GM23338 (cell line): Measurements from ENCODE around the gene ABCF3. TPM values are rescaled to one million over a fixed set of nuclear protein-coding genes. Genes with fewer than 3 reads are reported as not detected.

Experiments
- ATAC-seq: fragments of 200-7000 bp; cut with Tn5 transposase; 3 replicates; pipeline ENCODE4 v1.9.1; 2020
- DNase-seq: peaks from one replicate; pipeline ENCODE4 v3.0.0-alpha.2; 2015; ENCODE audit warnings: low spot score
- H2AFZ ChIP-seq: fragments of 200-600 bp; sonication (generic); 2 replicates; pipeline ENCODE4 v1.8.0; 2016; ENCODE audit warnings: antibody characterized with exemption, mild to moderate bottlenecking, moderate library complexity
- H3F3A ChIP-seq: fragments of 200-600 bp; sonication (generic); replicated peaks from 2 replicates; pipeline ENCODE4 v1.8.0; 2017; ENCODE audit warnings: antibody characterized with exemption, mixed run types, low read depth
- H3K27ac ChIP-seq: fragments of 200-600 bp; sonication (generic); 2 replicates; pipeline ENCODE4 v1.6.1; 2016; ENCODE audit warnings: low read depth
- H3K27me3 ChIP-seq: fragments of 200-600 bp; sonication (generic); 2 replicates; pipeline ENCODE4 v1.8.0; 2016; ENCODE audit warnings: mild to moderate bottlenecking, mixed run types, moderate library complexity; ENCODE audit not compliant: insufficient read depth
- H3K36me3 ChIP-seq: fragments of 200-600 bp; sonication (generic); 2 replicates; pipeline ENCODE4 v1.8.0; 2016; ENCODE audit warnings: mild to moderate bottlenecking; ENCODE audit not compliant: insufficient read depth
- H3K4me1 ChIP-seq: fragments of 200-600 bp; sonication (generic); 2 replicates; pipeline ENCODE4 v1.8.0; 2016; ENCODE audit warnings: mild to moderate bottlenecking, moderate library complexity; ENCODE audit not compliant: insufficient read depth
- H3K4me2 ChIP-seq: fragments of 200-600 bp; sonication (generic); 2 replicates; pipeline ENCODE4 v1.7.1; 2017; ENCODE audit warnings: mixed run types
- H3K4me3 ChIP-seq: fragments of 200-600 bp; sonication (generic); 2 replicates; pipeline ENCODE4 v1.6.1; 2016; ENCODE audit warnings: mixed run types
- H3K79me2 ChIP-seq: fragments of 200-600 bp; sonication (generic); replicated peaks from 2 replicates; pipeline ENCODE4 v1.8.0; 2017; ENCODE audit warnings: mild to moderate bottlenecking; ENCODE audit not compliant: insufficient read depth
- H3K9me2 ChIP-seq: fragments of 200-600 bp; sonication (generic); 2 replicates; pipeline ENCODE4 v1.8.0; 2017; ENCODE audit not compliant: insufficient read depth
- H4K20me1 ChIP-seq: fragments of 200-600 bp; sonication (generic); replicated peaks from 2 replicates; pipeline ENCODE4 v1.8.0; 2017; ENCODE audit warnings: mild to moderate bottlenecking; ENCODE audit not compliant: insufficient read depth
- H3K27ac Mint-ChIP-seq: 2 replicates; pipeline ENCODE4 v1.8.0; 2020; ENCODE audit warnings: inconsistent platforms, mild to moderate bottlenecking, moderate library complexity, mixed read lengths
- H3K27me3 Mint-ChIP-seq: 3 replicates; pipeline ENCODE4 v1.8.0; 2022; ENCODE audit warnings: low read depth, mild to moderate bottlenecking, moderate library complexity, mixed read lengths, inconsistent platforms; ENCODE audit not compliant: insufficient read depth, poor library complexity
- H3K36me3 Mint-ChIP-seq: 3 replicates; pipeline ENCODE4 v1.8.0; 2021; ENCODE audit warnings: low read depth, mild to moderate bottlenecking, inconsistent platforms, moderate library complexity, mixed read lengths
- H3K4me1 Mint-ChIP-seq: 3 replicates; pipeline ENCODE4 v1.8.0; 2020; ENCODE audit warnings: mild to moderate bottlenecking, inconsistent platforms, mixed read lengths
- H3K4me3 Mint-ChIP-seq: 3 replicates; pipeline ENCODE4 v1.8.0; 2021; ENCODE audit warnings: moderate library complexity, mild to moderate bottlenecking, inconsistent platforms, mixed read lengths
- H3K9me3 Mint-ChIP-seq: 3 replicates; pipeline ENCODE4 v1.8.0; 2020; ENCODE audit warnings: moderate library complexity, mild to moderate bottlenecking, inconsistent platforms, mixed read lengths
- CREB1 ChIP-seq: fragments of 250-450 bp; sonication (Bioruptor Pico); IDR thresholded peaks from 2 replicates; pipeline ENCODE4 v1.5.0; 2020; ENCODE audit warnings: low read depth, mild to moderate bottlenecking, moderate library complexity
- EZH2phosphoT487 ChIP-seq: fragments of 200-600 bp; sonication (generic); IDR thresholded peaks from one replicate; pipeline ENCODE4 v1.8.1; 2018; ENCODE audit warnings: antibody characterized with exemption; ENCODE audit not compliant: unreplicated experiment
- JUNB ChIP-seq: IDR thresholded peaks from one replicate; pipeline ENCODE4 v1.6.1; 2016; ENCODE audit warnings: antibody characterized with exemption; ENCODE audit not compliant: unreplicated experiment
- NANOG ChIP-seq: IDR thresholded peaks from 2 replicates; pipeline ENCODE4 v1.6.1; 2016; ENCODE audit warnings: antibody characterized with exemption, borderline replicate concordance
- STAT1 ChIP-seq: IDR thresholded peaks from one replicate; pipeline ENCODE4 v1.6.1; 2016; ENCODE audit warnings: antibody characterized with exemption; ENCODE audit not compliant: unreplicated experiment
- ZNF331 ChIP-seq: fragments of 250-450 bp; sonication (Bioruptor Pico); IDR thresholded peaks from 2 replicates; pipeline ENCODE4 v1.5.0; 2020; ENCODE audit warnings: low read depth, mild to moderate bottlenecking, moderate library complexity
- polyA plus RNA-seq: library from polyadenylated mRNA; unstranded; fragments of >200 nt; fragmentation: Nextera tagmentation; extraction: Ambion mirVana; gene quantifications from 2 replicates; pipeline ENCODE4 v1.2.1, GENCODE V29; 2016
- total RNA-seq: library from RNA; depleted of rRNA; stranded (reverse); fragments of >200 nt; shearing (Covaris generic); gene quantifications from 2 replicates; pipeline ENCODE4 v1.2.3, GENCODE V29; 2014
- TF ChIP-seq, protein P1 (sequence below): IDR thresholded peaks from 2 replicates; pipeline ENCODE4 v1.6.1; 2016; ENCODE audit warnings: antibody characterized with exemption
- TF ChIP-seq, protein P2 (sequence below), 2 experiments: fragments of 200-600 bp in 1 of 2; sonication (generic) in 1 of 2; conservative IDR thresholded peaks; 2 replicates each; pipeline versions ENCODE4 v1.5.1 to v1.6.1; 2016 to 2017; ENCODE audit warnings: antibody characterized with exemption in 2 of 2, low read depth in 2 of 2, mild to moderate bottlenecking in 2 of 2, moderate library complexity in 1 of 2
- TF ChIP-seq, protein P3 (sequence below): IDR thresholded peaks from one replicate; pipeline ENCODE4 v1.6.1; 2018; ENCODE audit warnings: antibody characterized with exemption; ENCODE audit not compliant: unreplicated experiment

Gene ABCF3
- total and polyA plus RNA-seq, 2 experiments from 2014 or later = 33.4 to 48.9 TPM

DNA sequence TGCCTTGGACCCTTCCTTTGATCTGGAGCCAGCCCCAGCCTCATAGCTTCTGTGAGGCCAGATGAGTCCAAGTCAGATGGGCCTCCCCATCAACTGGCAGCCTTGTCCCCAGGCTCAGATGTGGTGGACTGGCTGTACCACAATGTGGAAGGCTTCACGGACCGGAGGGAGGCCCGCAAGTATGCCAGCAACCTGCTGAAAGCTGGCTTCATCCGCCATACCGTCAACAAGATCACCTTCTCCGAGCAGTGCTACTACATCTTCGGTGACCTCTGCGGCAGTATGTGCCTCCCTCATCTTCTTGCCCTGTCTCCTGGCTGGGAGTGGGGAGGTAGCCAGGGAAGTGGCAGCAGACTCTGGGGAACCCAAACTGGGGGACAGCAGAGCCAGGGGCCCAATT is 18.2 kb upstream of the ABCF3 start (continued):
- TF ChIP-seq JUNB (no peak), STAT1 (no peak)
- TF ChIP-seq, protein P1, sequence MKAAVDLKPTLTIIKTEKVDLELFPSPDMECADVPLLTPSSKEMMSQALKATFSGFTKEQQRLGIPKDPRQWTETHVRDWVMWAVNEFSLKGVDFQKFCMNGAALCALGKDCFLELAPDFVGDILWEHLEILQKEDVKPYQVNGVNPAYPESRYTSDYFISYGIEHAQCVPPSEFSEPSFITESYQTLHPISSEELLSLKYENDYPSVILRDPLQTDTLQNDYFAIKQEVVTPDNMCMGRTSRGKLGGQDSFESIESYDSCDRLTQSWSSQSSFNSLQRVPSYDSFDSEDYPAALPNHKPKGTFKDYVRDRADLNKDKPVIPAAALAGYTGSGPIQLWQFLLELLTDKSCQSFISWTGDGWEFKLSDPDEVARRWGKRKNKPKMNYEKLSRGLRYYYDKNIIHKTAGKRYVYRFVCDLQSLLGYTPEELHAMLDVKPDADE = no peak
- TF ChIP-seq, protein P2, sequence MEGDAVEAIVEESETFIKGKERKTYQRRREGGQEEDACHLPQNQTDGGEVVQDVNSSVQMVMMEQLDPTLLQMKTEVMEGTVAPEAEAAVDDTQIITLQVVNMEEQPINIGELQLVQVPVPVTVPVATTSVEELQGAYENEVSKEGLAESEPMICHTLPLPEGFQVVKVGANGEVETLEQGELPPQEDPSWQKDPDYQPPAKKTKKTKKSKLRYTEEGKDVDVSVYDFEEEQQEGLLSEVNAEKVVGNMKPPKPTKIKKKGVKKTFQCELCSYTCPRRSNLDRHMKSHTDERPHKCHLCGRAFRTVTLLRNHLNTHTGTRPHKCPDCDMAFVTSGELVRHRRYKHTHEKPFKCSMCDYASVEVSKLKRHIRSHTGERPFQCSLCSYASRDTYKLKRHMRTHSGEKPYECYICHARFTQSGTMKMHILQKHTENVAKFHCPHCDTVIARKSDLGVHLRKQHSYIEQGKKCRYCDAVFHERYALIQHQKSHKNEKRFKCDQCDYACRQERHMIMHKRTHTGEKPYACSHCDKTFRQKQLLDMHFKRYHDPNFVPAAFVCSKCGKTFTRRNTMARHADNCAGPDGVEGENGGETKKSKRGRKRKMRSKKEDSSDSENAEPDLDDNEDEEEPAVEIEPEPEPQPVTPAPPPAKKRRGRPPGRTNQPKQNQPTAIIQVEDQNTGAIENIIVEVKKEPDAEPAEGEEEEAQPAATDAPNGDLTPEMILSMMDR (conservative IDR thresholded peaks at IDR 0.05; ENCODE audit: low read depth in 2 of 2) = no peak
- TF ChIP-seq, protein P3, sequence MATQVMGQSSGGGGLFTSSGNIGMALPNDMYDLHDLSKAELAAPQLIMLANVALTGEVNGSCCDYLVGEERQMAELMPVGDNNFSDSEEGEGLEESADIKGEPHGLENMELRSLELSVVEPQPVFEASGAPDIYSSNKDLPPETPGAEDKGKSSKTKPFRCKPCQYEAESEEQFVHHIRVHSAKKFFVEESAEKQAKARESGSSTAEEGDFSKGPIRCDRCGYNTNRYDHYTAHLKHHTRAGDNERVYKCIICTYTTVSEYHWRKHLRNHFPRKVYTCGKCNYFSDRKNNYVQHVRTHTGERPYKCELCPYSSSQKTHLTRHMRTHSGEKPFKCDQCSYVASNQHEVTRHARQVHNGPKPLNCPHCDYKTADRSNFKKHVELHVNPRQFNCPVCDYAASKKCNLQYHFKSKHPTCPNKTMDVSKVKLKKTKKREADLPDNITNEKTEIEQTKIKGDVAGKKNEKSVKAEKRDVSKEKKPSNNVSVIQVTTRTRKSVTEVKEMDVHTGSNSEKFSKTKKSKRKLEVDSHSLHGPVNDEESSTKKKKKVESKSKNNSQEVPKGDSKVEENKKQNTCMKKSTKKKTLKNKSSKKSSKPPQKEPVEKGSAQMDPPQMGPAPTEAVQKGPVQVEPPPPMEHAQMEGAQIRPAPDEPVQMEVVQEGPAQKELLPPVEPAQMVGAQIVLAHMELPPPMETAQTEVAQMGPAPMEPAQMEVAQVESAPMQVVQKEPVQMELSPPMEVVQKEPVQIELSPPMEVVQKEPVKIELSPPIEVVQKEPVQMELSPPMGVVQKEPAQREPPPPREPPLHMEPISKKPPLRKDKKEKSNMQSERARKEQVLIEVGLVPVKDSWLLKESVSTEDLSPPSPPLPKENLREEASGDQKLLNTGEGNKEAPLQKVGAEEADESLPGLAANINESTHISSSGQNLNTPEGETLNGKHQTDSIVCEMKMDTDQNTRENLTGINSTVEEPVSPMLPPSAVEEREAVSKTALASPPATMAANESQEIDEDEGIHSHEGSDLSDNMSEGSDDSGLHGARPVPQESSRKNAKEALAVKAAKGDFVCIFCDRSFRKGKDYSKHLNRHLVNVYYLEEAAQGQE = no peak

DNA sequence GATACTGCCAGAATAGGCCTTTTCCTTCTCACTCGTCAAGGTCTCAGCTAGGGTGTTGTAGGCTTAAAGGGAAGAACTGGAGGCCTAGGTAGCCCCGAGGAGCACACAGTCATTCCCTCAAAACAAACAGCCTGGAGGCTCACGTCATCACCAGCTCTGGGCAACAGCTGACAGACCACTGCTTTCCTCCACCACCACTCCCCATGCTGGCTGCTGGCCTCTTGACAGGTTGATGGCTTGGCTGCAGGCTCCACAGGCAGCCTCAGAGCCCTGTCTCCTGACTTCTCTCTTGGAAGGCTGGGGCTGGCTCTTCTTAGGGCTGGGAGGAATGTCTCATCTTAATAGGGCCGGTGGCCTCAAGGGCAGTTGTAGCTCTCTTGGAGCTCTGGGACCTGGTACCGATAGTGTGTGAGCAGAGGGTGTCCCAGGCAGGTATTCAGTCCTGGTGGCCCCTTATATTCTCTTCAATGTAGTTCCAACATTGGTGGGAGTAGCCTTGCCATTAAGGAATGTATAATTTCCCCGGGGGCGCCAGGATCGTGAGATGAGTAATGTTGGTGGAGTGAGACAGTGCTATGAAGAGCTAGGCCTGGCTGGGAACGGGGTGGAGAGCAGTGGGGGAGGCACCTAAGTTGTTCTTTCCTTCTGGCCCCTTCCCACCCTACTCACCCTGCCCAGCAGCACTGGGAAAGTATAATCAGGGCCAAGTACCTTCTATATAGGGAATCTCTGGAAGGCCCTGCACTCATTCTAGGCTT is 17.5 kb upstream of the ABCF3 start:
- ATAC-seq (no peak), DNase-seq (no peak)
- no peaks in the 10 kb centered on the region for H3K9me3 Mint-ChIP-seq
- H3K27ac Mint-ChIP-seq = no peak overlapping the region
- peaks cover 10% of the 10 kb centered on the region; the same call in 2 of the 3 replicates for H3K4me1 Mint-ChIP-seq
- no peak overlapping the region for H3K4me2 ChIP-seq
- H3K79me2 ChIP-seq = no peaks in the 10 kb centered on the region
- no peak overlapping the region for H2AFZ ChIP-seq
- H3K36me3 ChIP-seq = 0 out of 2 replicates have a peak, but pooled peaks cover 8% of the 10 kb centered on the region
- H3K4me3 ChIP-seq = no peak overlapping the region
- TF ChIP-seq, protein P1 = no peak
- TF ChIP-seq CREB1 (CRISPR knock-in tag) = no peak
- no peak for TF ChIP-seq EZH2phosphoT487
- no peak for TF ChIP-seq ZNF331 (CRISPR knock-in tag)
- TF ChIP-seq NANOG = no peak
- H3K4me3 Mint-ChIP-seq = no peak overlapping the region
- H3K27me3 Mint-ChIP-seq = peaks cover 10% of the 10 kb centered on the region
- peaks cover 64% of the 10 kb centered on the region for H3K36me3 Mint-ChIP-seq
- H3K4me1 ChIP-seq = no peaks in the 10 kb centered on the region
- H3K27me3 ChIP-seq = no peaks in the 10 kb centered on the region
- H4K20me1 ChIP-seq = peaks cover 7% of the 10 kb centered on the region
- no peak overlapping the region; the same call in 1 of the 2 replicates for H3K27ac ChIP-seq
- no peaks in the 10 kb centered on the region for H3F3A ChIP-seq
- H3K9me2 ChIP-seq = no peaks in the 10 kb centered on the region
